GM18870 (cell line): ENCODE results near the gene BGLAP.

Source experiments
- ATAC-seq: cut with Tn5 transposase; IDR thresholded peaks from one replicate; pipeline ENCODE4 v1.9.1; 2021; ENCODE audit warnings: moderate library complexity; ENCODE audit not compliant: unreplicated experiment

BGLAP gene

DNA sequence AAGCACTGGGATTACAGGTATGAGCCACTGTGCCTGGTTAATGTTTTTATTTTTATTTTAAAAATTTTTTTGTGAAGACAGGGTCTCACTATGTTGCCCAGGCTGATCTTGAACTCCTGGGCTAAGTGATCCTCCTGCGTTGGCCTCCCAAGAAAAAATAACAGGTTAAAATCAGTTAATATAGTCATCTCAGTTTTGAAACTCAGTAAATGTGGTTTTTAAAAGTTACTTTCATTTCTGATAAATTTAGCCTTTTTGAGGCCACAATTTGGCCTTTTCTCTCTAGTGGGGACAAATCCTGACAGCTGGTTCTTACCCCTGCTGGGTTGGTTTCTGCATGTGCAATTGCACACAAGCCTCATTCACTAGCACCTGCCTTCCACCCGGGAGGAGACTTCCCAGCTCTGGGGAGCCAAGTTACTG lies 15.9 kb upstream of the BGLAP start:
- peak; percentile 65 for ATAC-seq

DNA sequence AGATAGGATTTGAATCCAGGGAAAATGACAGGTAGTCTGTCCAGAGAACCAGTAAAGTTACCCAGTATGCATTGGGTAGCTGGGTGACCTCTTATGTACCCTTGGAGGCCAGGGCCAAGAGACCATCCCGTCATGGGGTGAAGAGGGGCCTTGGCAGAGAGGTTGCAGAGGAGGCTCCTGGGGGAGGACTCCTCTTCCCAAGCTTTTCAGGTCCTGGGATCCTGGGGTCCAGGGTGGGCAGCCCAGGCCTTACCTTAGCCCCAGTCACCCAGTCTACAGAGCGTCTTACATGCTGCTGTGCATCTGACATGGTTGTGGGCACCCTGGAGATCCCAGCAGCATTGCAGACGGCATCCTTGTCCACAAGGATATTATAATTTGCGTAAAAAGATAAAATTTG lies 15.2 kb upstream of the BGLAP start:
- ATAC-seq, result no peak

DNA sequence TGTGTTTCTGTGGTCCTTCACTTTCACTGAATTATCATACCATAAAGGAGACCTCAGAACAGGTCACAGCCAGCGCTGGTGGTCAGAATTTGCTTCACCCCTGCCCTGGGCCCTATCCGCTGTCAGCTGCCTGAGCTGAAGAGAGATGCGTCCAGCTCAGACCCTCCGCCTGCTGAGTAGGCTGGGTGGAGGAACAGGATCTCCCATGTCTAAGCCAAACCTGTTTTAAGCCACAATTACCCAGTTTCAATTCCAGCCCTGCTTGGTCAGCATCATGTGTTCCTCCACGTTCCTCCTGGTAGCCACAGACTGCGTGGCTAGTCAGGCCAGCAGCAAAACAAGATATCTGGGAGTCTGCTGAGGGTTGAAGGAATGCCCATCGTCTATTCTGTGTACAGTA lies 13.5 kb upstream of the BGLAP start:
- no peak for ATAC-seq

DNA sequence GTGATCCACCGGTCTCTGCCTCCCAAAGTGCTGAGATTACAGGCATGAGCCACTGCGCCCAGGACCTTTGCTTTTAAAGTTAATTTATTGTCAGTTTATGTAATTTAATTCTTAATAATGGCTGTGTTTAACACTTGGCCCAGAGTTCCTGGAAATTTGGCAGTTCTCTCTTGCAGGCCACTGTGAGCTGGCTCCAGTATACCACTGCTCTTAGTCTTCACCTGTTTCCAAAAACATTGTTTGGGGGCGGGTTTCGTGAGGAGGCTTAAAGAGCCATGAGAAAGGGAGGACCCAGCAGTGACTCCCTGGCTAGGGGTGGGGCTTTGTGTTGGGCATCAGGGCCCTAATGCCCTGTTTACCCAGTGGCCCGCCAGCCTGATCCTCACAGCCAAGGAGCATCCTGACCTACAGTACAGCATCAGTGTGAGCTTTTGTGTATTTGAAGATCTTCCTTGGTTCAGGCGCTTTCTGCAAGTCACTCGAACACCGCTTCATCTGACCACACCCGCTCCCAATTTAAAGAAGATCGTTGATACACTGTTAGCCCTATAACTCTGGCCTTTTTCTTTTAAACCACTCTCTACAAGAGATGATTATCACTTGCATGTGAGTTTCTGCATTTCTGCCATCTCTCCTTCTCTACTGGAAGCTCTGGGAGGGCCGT lies 12.0 kb upstream of the BGLAP start:
- no peak for ATAC-seq

DNA sequence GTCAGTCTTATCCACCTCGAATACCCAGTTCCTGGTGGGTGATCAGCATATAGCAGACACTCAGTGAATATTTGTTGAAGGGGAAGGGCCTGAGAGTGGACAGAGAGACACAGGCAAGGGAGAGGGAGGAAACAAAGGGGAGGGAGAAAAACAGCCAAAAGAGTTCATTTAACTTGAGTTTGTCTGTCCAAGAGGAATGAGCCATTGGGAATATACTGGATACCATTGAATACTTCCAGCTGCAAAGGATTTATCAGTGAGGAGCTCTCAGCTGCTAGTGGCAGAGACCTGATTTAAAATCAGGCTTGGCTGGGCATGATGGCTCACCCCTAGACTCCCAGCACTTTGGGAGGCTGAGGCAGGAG lies 11.5 kb upstream of the BGLAP start:
- no peak for ATAC-seq

DNA sequence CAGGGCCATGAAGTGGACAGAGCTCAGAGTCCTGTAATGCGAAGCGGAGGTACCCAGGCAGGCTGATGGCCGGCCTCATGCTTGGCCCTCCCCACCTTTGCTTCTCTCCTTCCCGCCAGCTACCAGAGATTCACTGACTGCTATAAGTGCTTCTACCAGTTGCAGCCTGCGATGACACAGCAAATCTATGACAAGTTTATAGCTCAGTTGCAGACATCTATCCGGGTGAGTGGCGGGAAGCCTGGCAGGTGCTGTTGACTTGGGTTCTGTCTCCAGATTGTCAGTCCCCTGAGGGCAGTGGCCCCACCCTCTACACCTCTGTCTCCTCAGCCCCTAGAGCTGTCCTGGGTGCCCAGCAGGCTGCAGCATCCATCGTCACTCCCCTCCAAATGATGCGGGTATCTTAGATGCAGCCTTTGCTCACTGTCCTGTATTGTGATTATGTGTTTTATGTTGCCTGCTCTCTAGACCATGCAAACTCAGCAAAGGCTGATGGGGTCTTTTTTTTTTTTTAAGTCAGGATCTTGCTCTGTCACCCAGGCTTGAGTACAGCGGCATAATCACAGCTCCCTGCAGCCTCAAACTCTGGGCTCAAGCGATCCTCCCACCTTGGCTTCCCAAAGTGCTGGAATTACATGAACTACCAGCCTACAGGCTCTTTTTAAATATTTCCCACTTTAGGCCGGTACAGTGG lies 9.6 kb upstream of the BGLAP start:
- ATAC-seq, result no peak

DNA sequence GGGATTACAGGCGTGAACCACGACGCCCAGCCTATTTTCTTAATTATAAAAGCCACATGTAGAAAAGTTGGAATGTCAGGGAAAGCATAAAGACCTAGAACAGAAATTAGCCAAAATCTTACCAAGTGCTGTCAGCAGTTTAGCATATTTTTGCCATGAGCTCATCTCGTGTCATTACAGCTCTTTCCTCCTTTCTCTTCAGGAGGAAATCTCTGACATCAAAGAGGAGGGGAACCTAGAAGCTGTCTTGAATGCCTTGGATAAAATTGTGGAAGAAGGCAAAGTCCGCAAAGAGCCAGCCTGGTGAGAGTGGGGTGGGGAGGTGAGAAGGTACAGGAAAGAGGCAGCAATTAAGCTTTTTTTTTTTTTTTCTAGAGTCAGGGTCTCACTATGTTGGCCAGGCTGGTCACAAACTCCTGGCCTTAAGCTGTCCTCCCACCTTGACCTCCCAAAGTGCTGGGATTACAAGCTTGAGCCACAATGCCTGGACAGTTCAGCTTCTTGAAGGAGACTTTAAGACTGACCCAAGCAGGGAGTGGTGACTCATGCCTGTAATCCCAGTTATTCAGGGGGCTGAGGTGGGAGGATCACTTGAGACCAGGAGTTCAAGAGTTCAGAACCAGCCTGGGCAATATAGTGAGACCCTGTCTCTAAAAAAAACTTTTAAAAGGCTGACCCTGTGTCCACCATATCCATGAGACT lies 8.4 kb upstream of the BGLAP start:
- no peak for ATAC-seq

DNA sequence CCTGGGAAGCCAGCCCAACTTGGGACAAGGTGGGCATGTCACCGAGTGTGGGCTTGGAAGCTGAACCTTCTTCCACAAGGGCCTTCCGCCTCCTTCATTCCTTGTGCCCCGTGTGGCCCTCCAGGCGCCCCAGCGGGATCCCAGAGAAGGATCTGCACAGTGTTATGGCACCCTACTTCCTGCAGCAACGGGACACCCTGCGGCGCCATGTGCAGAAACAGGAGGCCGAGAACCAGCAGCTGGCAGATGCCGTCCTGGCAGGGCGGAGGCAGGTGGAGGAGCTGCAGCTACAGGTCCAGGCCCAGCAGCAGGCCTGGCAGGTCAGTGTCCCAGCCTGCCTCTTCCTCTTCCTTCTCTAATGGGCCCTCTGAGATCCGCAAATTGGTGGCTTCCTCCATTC lies 5.8 kb upstream of the BGLAP start:
- no peak for ATAC-seq

DNA sequence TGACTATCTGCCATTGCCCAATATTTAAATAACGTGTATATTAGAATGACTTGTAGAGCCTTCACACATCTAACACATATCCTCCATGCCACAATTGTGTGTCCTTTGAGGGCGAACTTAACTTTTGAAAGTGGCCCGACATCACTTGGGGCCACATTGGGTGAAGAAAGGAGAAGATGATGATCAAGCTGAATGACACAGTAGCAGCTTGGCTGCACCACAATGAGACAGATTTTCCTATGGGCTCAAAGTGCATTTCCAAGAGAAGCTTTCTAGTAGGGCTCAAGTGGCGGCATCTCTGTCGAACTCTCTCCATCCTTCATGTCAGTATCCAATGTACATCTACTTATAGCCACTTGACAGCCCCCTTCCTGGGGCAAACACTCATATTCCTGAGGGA lies 3.7 kb upstream of the BGLAP start:
- ATAC-seq, result no peak

DNA sequence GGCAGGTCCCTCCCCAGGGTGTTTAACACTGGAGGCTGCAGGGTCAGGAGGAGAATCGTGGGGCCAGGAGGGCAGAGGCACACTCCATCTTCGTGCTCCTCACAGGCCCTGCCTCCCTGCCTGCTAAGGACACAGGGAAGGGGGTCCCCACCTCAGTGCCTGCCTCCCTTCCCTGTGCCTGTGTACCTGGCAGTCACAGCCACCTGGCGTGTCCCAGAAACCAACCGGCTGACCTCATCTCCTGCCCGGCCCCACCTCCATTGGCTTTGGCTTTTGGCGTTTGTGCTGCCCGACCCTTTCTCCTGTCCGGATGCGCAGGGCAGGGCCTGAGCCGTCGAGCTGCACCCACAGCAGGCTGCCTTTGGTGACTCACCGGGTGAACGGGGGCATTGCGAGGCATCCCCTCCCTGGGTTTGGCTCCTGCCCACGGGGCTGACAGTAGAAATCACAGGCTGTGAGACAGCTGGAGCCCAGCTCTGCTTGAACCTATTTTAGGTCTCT lies 623 bp upstream of the BGLAP start:
- ATAC-seq, result no peak

DNA sequence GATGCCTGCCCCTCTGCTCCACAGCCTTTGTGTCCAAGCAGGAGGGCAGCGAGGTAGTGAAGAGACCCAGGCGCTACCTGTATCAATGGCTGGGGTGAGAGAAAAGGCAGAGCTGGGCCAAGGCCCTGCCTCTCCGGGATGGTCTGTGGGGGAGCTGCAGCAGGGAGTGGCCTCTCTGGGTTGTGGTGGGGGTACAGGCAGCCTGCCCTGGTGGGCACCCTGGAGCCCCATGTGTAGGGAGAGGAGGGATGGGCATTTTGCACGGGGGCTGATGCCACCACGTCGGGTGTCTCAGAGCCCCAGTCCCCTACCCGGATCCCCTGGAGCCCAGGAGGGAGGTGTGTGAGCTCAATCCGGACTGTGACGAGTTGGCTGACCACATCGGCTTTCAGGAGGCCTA lies 754 bp downstream of the BGLAP start:
- ATAC-seq, result no peak

DNA sequence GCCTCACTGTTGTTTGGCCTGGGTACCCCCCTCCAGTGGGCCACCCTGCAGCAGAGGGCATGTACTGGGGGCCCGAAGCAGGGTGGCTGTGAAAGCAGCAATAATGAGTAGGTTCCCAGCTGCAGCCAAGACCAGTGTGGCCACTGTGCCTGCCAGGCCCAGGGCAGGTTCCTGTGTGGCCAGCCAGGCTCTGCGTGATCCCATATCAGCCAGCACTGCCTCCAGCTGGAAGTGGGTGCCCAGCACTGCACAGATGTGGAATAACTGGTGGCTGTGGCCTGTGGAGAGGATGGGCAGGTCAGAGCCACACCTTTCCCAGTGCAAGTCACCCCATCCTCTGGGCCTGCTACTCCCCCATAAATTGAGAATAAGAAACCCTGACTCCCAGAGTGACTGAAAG lies 2.1 kb downstream of the BGLAP start:
- ATAC-seq, result no peak

DNA sequence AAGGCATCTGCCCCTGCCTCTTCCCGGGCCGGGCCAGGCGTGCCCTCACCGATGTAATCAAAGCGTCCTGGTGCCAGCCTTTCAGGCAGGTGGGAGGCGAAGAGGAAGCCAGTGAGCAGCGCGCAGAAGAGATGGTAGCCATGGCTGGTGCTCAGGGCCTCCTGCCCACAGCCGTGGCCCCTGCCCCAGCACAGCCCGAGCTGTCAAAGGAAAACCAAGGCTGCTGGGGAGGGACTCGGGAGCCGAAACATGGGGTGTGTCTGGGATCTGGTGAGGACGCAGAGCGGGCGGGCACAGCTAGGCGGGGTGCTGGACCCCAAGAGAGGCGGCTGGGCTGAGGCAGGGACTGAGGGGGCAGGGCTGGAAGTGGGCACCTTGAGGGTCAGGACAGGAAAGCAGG lies 2.7 kb downstream of the BGLAP start:
- ATAC-seq, result no peak

DNA sequence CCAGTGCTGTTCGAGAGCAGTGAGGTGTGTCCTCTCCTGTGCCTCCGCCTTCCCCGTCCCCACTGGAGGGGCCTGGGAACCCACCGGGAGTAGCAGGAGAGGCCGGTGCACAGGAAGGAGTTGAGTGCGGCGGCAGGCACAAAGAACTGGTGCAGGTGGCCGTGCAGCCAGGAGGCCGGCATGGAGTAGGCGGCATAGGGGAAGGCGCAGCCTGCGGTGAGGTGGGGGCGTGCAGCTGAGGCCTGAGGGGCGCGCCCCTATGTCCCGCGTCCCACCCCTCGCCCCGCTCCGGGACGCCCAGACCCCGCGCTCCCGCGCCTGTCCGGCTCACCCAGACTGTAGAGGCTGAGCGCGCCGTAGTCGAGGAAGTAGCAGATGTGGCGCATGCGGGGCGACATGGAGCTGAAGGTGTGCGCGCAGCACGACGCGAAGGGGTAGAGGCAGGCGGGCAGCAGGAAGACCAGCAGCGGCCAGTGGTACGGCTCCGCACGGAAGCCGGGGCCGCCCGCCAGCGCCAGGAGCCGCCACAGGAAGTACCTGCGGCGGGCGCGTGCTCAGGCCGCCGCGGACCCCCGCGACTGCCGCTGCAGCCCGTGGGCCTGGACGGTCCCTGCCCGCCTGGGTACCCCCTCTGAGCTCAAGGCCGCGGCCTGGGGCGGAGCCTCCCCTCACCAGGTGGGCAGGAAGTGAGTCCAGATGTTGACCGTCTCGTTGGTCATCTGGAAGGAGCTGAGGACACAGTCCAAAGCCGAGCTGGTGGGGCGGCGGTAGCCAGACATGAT lies 3.7 kb downstream of the BGLAP start:
- ATAC-seq, result no peak

DNA sequence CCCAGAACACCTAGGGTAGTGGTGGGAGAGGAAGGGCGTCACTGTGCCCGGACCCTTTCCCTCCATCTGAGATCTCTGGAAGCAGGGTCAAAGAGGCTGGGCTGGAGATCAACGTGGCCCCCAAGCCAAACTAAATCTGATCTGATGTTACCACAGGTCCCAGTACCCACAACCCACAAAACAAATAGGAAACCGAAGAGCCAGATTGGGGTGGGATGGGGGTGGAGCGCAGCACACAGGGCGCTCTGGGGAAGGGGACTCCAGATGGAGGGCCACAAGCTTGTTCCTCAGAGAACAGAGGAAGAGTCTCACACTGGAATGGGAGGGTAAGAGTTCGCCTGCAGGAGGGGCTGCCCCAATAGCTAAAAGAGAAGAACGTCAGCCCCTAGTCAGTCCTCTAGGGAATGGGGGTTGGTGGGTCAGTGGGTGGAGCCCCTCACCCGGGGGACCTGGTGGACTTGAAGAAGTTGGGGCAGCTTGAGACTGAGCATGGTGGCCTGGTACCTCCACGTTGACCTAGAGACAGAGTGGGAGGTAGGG lies 4.3 kb downstream of the BGLAP start:
- ATAC-seq, result no peak

DNA sequence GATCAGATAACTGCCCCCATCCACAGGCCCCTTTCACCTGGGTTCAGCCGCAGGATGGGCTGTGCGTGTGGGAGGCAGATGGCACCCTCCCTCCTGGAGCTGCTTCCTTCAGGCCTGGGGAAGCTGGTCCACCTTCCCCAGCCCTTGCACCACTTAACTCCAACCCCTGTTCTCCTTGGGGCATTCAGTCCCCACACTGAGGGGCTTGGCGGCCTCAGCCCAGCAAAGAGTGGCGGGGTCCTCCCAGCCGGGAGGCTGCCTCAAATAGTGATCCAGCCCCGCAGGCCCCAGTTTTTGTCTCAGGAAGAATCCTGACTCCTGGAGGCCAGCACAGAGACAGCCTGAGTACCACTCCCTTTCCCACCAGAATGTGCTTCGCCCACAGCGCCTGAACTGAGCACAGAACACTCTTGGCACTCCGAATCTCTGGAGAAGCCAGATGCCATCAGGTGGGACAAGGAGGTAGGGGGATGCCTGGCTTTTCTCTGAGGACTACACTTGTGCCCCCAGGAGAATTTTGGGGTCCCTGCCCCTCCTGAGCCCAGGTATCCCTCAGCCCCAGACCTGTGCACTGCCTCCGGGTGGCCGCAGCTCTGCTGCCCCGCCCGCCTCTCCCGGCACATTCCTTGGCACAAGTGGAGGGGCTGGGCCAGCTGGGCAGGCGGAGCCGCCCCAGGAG lies 4.9 kb downstream of the BGLAP start:
- no peak for ATAC-seq

DNA sequence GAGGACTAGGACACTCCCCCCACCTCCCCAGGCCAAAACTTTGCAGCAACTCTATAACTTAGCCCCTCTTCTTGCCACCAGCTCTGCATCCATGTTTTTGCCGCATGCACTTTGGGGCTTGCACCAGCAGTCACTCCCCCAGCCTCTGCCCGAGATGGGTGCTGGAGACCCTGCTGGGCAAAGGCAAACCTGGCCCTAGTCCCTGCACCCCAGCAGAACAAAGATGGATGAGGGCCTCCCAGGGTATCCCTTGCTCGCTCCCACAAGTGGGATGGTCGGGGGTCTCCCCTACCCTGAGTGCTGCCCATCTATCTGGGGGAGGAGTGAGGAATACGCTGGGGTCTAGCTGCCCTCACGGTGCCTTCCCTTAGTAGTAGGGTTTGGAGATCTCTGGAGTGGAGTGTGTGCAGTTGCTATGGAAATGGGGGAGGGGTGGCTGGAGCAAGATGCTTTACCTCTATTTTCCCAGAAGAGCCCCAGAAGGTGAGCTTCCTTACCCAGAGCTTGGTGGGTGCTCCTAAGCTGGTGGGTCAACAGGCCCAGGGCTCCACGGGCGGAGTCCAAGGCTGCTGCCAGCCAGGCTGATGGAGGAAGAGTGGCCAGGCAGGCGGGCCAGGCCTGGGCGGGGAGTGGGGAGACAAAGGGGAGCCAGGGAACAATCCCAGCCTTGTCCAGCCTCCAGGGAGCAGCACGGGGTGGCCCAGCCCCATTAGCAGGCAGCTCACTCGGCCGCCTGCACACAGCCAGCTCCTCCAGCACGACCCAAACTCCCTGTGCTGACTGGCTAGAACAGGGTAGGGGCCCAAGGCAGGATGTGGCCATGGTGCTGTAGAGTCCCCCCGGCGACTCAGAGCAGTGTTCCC lies 5.7 kb downstream of the BGLAP start, which contains the start of gene PAQR6:
Gene PAQR6, minus strand, starts transcription at position 597 of the 863 bp plus-strand sequence. CDS start 1,325 bp downstream, outside the sequence.
- no peak for ATAC-seq

DNA sequence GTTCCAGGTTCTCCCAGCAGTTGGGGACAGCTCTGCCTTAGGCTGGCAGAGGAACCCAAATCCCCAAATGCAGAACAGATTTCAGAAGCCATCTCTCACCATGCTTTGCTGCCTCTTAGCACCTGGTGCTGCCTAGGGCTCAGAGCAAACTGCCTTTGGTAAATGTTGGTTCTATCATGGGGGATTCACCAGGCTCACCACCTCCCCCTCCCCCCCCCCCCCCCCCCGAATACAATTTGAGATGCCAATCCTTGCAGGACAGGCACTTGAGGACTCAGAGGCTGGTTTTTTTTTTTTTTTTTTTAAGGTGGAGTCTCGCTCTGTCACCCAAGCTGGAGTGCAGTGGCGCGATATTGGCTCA lies 6.3 kb downstream of the BGLAP start:
- ATAC-seq, result no peak

DNA sequence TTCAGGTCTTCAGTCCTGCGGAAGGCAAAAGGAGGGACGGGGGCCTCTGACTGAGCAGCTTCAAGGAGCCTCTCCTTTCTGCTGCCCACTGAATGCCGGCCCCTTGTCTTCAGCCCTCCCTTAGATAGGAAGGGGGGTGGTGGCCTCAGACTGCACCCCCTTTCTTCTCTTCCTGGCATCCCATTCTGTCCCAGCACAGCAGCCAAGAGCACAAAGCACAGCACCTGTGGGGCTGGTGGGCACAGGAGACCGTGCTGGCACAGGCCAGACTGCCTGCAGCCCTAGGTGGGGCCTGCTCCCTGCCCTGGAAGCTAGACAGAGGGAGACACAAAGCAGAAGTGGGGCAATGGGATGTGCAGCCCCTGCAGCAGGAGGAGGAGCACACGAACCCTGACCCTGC lies 7.6 kb downstream of the BGLAP start:
- ATAC-seq, result no peak

DNA sequence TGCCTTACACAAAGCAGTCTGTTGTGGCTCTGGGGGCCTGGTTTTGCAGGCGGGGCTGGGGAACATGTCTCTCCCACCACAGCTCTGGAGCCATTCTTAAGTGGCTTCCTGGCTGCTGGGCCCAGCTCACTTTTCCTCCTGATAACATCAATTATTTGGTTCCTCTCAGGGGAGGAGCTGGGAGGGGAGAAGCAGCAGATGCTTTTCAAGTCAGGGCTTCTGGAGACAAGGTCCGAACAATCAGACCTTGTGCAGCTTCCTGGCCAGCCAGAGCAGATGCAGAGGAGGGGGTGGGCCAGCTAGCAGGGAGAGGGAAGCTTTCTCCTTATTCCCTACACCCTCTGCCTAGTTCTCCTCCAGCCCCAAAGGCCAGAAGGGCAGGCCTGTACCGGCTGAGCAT lies 9.5 kb downstream of the BGLAP start:
- ATAC-seq, result no peak
